Neural crest cell (in vitro differentiated cells): Measurements from ENCODE around the gene RAB8B. TPM values are rescaled to one million over a fixed set of nuclear protein-coding genes. Genes with fewer than 3 reads are reported as not detected.

Experiments
- DNase-seq: peaks from one replicate; pipeline ENCODE4 v3.0.0; 2021; ENCODE audit warnings: low read depth, mixed read lengths, low spot score
- H3K27ac Mint-ChIP-seq: one replicate; pipeline ENCODE4 v1.8.0; 2021; ENCODE audit warnings: mild to moderate bottlenecking, mixed read lengths; ENCODE audit not compliant: unreplicated experiment
- H3K27me3 Mint-ChIP-seq: 2 replicates; pipeline ENCODE4 v1.8.0; 2021; ENCODE audit warnings: low read depth, mild to moderate bottlenecking, mixed read lengths
- H3K36me3 Mint-ChIP-seq: 2 replicates; pipeline ENCODE4 v1.8.0; 2021; ENCODE audit warnings: low read depth, mild to moderate bottlenecking, mixed read lengths
- H3K4me1 Mint-ChIP-seq: 2 replicates; pipeline ENCODE4 v1.8.0; 2021; ENCODE audit warnings: mixed read lengths
- H3K4me3 Mint-ChIP-seq: one replicate; pipeline ENCODE4 v1.8.0; 2021; ENCODE audit warnings: mild to moderate bottlenecking, mixed read lengths
- H3K9me3 Mint-ChIP-seq: 2 replicates; pipeline ENCODE4 v1.8.0; 2021; ENCODE audit warnings: mixed read lengths
- total RNA-seq: library from RNA; stranded (reverse); gene quantifications from 2 replicates; pipeline ENCODE4 v1.2.1, GENCODE V29; 2021
- TF ChIP-seq, protein P1 (sequence below): fragments of 200-600 bp; sonication (generic); conservative IDR thresholded peaks from 2 replicates; pipeline ENCODE4 v1.5.0; 2021; ENCODE audit warnings: antibody characterized with exemption, mild to moderate bottlenecking

RAB8B gene
- total RNA-seq, 1 donor from 2014 or later, result 51.0 TPM

GRCh38 chr15:63306492-63307073 is 117.2 kb downstream of the RAB8B start:
- TF ChIP-seq, protein P1, sequence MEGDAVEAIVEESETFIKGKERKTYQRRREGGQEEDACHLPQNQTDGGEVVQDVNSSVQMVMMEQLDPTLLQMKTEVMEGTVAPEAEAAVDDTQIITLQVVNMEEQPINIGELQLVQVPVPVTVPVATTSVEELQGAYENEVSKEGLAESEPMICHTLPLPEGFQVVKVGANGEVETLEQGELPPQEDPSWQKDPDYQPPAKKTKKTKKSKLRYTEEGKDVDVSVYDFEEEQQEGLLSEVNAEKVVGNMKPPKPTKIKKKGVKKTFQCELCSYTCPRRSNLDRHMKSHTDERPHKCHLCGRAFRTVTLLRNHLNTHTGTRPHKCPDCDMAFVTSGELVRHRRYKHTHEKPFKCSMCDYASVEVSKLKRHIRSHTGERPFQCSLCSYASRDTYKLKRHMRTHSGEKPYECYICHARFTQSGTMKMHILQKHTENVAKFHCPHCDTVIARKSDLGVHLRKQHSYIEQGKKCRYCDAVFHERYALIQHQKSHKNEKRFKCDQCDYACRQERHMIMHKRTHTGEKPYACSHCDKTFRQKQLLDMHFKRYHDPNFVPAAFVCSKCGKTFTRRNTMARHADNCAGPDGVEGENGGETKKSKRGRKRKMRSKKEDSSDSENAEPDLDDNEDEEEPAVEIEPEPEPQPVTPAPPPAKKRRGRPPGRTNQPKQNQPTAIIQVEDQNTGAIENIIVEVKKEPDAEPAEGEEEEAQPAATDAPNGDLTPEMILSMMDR, result no peak
- H3K27me3 Mint-ChIP-seq, result no peaks in the 10 kb centered on the region
- no peaks in the 10 kb centered on the region for H3K9me3 Mint-ChIP-seq
- no peak overlapping the region for H3K4me3 Mint-ChIP-seq
- peaks cover 8% of the 10 kb centered on the region for H3K36me3 Mint-ChIP-seq
- H3K27ac Mint-ChIP-seq, result no peak overlapping the region
- peaks cover 29% of the 10 kb centered on the region for H3K4me1 Mint-ChIP-seq
- no peak for DNase-seq

DNA sequence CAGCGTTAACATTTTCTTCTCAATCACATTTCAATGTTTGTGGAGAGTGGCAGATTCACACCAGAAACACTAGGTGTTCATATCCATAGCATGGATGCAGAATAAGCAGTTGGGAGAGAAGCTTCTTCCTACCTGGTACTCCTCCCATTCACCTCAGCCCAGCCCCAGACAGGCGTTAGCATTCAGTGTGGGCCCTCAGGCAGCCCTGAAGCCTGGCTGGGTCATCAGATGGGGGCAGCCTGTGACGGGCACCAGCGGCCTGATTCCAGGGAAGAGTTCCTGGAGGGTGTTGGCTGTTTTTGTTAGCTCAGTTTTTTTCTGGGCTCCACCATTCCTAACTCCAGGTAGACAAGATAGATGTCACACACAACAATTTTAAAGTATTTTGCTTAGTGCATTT is 119.1 kb downstream of the RAB8B start:
- TF ChIP-seq, protein P1, result no peak

GRCh38 chr15:63308947-63309346 is 119.5 kb downstream of the RAB8B start:
- Mint-ChIP-seq H3K36me3 (peaks cover 5% of the 10 kb centered on the region), H3K4me3 (no peak overlapping the region), H3K4me1 (peaks cover 31% of the 10 kb centered on the region), H3K9me3 (no peaks in the 10 kb centered on the region), H3K27me3 (no peaks in the 10 kb centered on the region), H3K27ac (peak overlapping the region; percentile 89)
- DNase-seq, result no peak
- TF ChIP-seq, protein P1, result no peak

More for the DNA sequence above, 119.1 kb downstream of the RAB8B start:
- DNase-seq, result no peak
- Mint-ChIP-seq H3K4me3 (no peak overlapping the region), H3K27ac (no peak overlapping the region), H3K4me1 (peaks cover 31% of the 10 kb centered on the region), H3K9me3 (no peaks in the 10 kb centered on the region), H3K36me3 (peaks cover 5% of the 10 kb centered on the region), H3K27me3 (no peaks in the 10 kb centered on the region)

GRCh38 chr15:63310646-63311045 is 121.2 kb downstream of the RAB8B start:
- no peak for DNase-seq
- H3K36me3 Mint-ChIP-seq, result peaks cover 5% of the 10 kb centered on the region
- TF ChIP-seq, protein P1, result no peak
- H3K4me1 Mint-ChIP-seq, result peaks cover 31% of the 10 kb centered on the region
- no peaks in the 10 kb centered on the region for H3K27me3 Mint-ChIP-seq
- H3K4me3 Mint-ChIP-seq, result no peak overlapping the region
- H3K27ac Mint-ChIP-seq, result no peak overlapping the region
- no peaks in the 10 kb centered on the region for H3K9me3 Mint-ChIP-seq

DNA sequence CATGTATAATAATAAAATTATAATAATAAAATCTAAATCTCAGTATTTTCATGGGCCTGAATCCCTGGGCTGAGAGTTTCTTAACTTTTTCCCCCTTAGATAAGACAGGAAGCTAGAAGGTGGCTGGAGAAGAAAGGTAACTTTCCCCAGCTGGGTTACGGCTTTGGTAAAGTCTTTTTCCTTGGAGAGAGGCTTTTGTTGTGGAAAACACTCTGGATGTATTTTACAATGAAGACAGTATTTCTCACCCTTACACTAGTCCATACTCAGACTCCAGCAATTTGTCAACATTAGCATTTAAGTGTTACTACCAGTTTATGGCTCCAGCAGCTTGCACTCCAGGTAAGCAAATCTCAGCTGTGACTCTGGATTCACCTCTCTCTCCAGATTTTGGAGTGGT is 122.9 kb downstream of the RAB8B start:
- Mint-ChIP-seq H3K4me3 (no peak overlapping the region), H3K4me1 (peaks cover 31% of the 10 kb centered on the region), H3K27ac (no peak overlapping the region), H3K27me3 (no peaks in the 10 kb centered on the region), H3K36me3 (no peaks in the 10 kb centered on the region), H3K9me3 (no peaks in the 10 kb centered on the region)
- TF ChIP-seq, protein P1, result no peak
- no peak for DNase-seq
